ENCODE measurements around the gene EPB41L5. TPM values are rescaled to one million over a fixed set of nuclear protein-coding genes. Genes with fewer than 3 reads are reported as not detected.
"Not testable (repeated sequence)": the region's sequence is repeated elsewhere in the genome, so short reads cannot be mapped to it uniquely, and the experiment has no call there.

Gene EPB41L5
- total RNA-seq, 4 donors from 2014 or later = 9.2 to 56.5 (median 25.1) TPM

DNA sequence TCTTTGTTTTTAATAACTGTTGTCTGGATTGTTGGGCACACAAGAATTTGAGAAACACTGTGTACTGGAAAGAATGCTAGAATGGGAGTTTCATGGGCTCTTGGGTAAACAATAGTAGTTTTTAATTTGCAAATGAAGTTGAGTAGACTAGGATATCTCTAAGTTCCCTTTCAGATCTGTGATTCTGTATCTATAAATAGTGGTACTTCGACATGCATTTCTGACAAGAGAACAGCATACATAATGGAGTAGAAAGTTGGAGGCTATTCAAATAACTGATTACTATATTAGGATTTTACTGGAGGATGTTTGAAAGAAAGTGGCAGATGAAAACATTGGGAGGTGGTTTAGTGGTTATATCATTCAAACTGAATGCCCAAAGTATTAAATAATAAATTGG is 29.5 kb downstream of the EPB41L5 start:
- no peak overlapping the region for H3K27ac ChIP-seq

DNA sequence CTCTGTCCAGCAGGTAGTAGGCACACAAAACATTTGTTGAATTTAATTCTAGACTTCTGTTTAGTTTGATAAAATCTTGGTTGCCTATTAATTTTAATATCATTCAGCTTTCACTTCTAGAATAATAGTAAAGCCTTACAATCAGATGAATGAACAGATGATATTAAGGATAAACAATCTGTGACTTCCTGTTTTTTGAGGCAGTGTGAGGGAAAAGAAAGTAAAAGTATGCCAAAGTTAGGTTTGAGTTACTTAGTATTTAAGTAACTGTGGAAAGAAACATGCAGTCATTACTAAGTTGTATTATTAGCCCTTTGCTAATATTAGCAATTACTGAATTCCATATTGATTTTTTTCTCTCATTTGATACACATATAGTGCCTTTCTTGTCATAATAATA is 31.5 kb downstream of the EPB41L5 start:
- Histone ChIP-seq H3K27ac (no peak overlapping the region), H3K36me3 (no peaks in the 10 kb centered on the region), H3K4me3 (no peak overlapping the region), H3K27me3 (no peaks in the 10 kb centered on the region), H3K9me3 (no peaks in the 10 kb centered on the region), H3K4me1 (no peaks in the 10 kb centered on the region)
- intact Hi-C loops (cut with DNase I; ENCODE audit: low total_unique reads) = no loop called here
- no peak for DNase-seq
- TF ChIP-seq, protein P1, sequence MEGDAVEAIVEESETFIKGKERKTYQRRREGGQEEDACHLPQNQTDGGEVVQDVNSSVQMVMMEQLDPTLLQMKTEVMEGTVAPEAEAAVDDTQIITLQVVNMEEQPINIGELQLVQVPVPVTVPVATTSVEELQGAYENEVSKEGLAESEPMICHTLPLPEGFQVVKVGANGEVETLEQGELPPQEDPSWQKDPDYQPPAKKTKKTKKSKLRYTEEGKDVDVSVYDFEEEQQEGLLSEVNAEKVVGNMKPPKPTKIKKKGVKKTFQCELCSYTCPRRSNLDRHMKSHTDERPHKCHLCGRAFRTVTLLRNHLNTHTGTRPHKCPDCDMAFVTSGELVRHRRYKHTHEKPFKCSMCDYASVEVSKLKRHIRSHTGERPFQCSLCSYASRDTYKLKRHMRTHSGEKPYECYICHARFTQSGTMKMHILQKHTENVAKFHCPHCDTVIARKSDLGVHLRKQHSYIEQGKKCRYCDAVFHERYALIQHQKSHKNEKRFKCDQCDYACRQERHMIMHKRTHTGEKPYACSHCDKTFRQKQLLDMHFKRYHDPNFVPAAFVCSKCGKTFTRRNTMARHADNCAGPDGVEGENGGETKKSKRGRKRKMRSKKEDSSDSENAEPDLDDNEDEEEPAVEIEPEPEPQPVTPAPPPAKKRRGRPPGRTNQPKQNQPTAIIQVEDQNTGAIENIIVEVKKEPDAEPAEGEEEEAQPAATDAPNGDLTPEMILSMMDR (IDR thresholded peaks at IDR 0.05) = no peak
- TF ChIP-seq POLR2A (IDR thresholded peaks at IDR 0.05) = no peak

More for the DNA sequence above, 29.5 kb downstream of the EPB41L5 start:
- Histone ChIP-seq H3K27me3 (no peaks in the 10 kb centered on the region), H3K9me3 (no peaks in the 10 kb centered on the region), H3K4me1 (no peaks in the 10 kb centered on the region), H3K36me3 (no peaks in the 10 kb centered on the region), H3K4me3 (no peak overlapping the region)
- TF ChIP-seq, protein P1 (IDR thresholded peaks at IDR 0.05) = no peak
- no peak for TF ChIP-seq POLR2A (IDR thresholded peaks at IDR 0.05)
- DNase-seq = no peak
- intact Hi-C loops (cut with DNase I; ENCODE audit: low total_unique reads) = no loop called here

DNA sequence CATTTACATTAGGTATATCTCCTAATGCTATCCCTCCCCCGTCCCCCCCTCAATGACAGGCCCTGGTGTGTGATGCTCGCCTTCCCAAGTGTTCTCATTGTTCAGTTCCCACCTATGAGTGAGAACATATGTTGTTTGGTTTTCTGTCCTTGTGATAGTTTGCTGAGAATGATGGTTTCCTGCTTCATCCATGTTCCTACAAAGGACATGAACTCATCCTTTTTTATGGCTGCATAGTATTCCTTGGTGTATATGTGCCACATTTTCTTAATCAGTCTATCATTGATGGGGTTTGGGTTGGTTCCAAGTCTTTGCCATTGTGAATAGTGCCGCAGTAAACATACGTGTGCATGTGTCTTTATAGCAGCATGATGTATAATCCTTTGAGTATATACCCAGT is 32.9 kb downstream of the EPB41L5 start:
- DNase-seq; H3K36me3 ChIP-seq; H3K27me3 ChIP-seq; H3K27ac ChIP-seq; H3K4me3 ChIP-seq; intact Hi-C loops (cut with DNase I; ENCODE audit: low total_unique reads); H3K4me1 ChIP-seq; H3K9me3 ChIP-seq: not testable (repeated sequence)

DNA sequence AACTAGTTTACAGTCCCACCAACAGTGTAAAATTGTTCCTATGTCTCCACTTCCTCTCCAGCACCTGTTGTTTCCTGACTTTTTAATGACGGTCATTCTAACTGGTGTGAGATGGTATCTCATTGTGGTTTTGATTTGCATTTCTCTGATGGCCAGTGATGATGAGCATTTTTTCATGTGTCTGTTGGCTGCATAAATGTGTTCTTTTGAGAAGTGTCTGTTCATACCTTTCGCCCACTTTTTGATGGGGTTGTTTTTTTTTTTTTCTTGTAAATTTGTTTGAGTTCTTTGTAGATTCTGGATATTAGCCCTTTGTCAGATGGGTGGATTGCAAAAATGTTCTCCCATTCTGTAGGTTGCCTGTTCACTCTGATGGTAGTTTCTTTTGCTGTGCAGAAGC is 33.4 kb downstream of the EPB41L5 start:
- H3K4me3 ChIP-seq; H3K27ac ChIP-seq; H3K27me3 ChIP-seq; H3K36me3 ChIP-seq; intact Hi-C loops (cut with DNase I; ENCODE audit: low total_unique reads); DNase-seq; H3K9me3 ChIP-seq; H3K4me1 ChIP-seq: not testable (repeated sequence)

DNA sequence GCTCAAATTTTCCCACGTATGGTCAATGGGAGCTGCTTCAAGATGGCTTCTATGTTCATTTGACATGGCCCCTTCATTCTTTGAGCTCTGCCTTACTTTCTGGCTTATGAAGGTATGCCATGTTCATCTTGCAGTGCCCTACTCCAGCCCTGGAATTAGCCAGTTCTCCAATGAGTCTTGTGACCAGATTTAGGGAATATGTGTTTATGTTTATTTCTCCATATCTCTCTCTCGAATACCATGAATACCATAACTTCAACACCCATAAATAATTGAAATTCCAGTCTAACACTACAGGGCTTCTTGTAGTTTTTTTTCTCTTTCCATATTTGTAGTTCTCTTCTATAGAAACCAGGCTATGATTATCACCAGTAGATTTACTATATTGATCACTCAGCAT is 39.7 kb downstream of the EPB41L5 start:
- Histone ChIP-seq H3K36me3 (no peaks in the 10 kb centered on the region), H3K27ac (no peak overlapping the region), H3K4me3 (no peak overlapping the region), H3K9me3 (peaks cover 0 to 5% of the 10 kb centered on the region in 2 donors), H3K27me3 (no peaks in the 10 kb centered on the region), H3K4me1 (no peaks in the 10 kb centered on the region)
- TF ChIP-seq POLR2A (IDR thresholded peaks at IDR 0.05) = no peak
- TF ChIP-seq, protein P1 (IDR thresholded peaks at IDR 0.05) = no peak
- no peak for DNase-seq
- intact Hi-C loops (cut with DNase I; ENCODE audit: low total_unique reads) = no loop called here

DNA sequence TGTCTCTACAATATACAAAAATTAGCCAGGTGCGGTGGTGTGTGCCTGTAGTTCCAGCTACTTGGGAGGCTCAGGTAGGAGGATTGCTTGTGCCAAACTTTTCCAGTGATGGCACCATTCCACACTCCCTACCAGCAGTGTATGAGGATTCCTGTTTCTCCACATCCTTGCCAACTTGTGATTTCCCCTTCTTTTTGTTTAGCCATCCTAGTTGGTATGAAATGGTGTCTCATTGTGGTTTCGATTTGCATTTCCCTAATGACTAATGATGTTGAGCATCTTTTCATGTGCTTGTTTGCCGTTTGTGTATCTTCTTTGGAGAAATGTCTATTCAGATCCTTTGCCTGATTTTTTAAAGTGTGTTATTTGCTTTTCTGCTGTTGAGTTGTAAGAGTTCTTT is 41.0 kb downstream of the EPB41L5 start:
- intact Hi-C loops (cut with DNase I; ENCODE audit: low total_unique reads) = no loop called here
- no peaks in the 10 kb centered on the region for H3K36me3 ChIP-seq
- no peaks in the 10 kb centered on the region for H3K27me3 ChIP-seq
- H3K4me1 ChIP-seq = no peaks in the 10 kb centered on the region
- H3K9me3 ChIP-seq = peaks cover 0 to 5% of the 10 kb centered on the region in 2 donors
- no peak for TF ChIP-seq POLR2A (IDR thresholded peaks at IDR 0.05)
- TF ChIP-seq, protein P1 (IDR thresholded peaks at IDR 0.05) = no peak
- H3K27ac ChIP-seq = no peak overlapping the region
- H3K4me3 ChIP-seq = no peak overlapping the region
- no peak for DNase-seq
